Esophagus muscularis mucosa (tissue), 4 donors: ENCODE data around the gene HLA-DQA1.

ENCODE experiments used
- EP300 ChIP-seq: sonication (generic); formaldehyde crosslinking; IDR thresholded peaks from one replicate; pipeline ENCODE4 v1.6.1; 2017; ENCODE audit warnings: antibody characterized with exemption
- POLR2A ChIP-seq: fragments of 450-650 bp; IDR thresholded peaks from one replicate; pipeline ENCODE4 v1.6.1; 2017; ENCODE audit warnings: antibody characterized with exemption, moderate library complexity, mild to moderate bottlenecking, low read depth
- POLR2AphosphoS5 ChIP-seq, 2 donors: sonication (generic); formaldehyde crosslinking; IDR thresholded peaks; one replicate each; pipeline ENCODE4 v1.6.1; 2017; ENCODE audit warnings: antibody characterized with exemption in 2 of 2
- TF ChIP-seq, protein P1 (sequence below), 3 experiments: fragments of 200-600 bp in 2 of 3; fragments of 450-650 bp in 1 of 3; sonication (generic) in 2 of 3; IDR thresholded peaks; one replicate each; pipeline ENCODE4 v1.5.1; 2017 to 2019; ENCODE audit warnings: antibody characterized with exemption in 3 of 3, mild to moderate bottlenecking in 2 of 3, moderate library complexity in 1 of 3

DNA sequence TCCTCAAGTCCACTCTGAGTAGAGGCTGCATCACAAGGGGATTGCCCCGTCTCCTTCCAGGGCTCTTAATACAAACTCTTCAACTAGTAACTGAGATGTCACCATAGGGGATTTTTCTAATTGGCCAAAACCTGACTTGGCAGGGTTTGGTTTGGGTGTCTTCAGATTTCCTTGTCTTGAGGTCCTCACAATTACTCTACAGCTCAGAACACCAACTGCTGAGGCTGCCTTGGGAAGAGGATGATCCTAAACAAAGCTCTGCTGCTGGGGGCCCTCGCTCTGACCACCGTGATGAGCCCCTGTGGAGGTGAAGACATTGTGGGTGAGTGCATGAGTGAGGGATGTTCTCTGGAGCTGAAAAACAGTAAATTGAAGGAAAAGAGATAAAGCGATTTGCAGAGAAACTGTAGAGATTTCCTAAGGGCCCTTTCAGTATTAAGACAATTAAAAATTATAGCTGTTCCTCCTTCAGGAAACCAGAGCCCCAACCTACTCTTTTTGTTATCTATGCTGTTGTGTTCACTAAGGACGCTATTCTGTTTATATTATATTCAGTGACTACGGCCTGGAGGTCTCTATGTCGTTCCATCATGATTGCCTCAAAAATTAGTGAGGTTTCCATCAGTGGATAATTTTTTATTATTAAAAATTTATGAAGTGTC lies at the start of gene HLA-DQA1:
- TF ChIP-seq, protein P1, sequence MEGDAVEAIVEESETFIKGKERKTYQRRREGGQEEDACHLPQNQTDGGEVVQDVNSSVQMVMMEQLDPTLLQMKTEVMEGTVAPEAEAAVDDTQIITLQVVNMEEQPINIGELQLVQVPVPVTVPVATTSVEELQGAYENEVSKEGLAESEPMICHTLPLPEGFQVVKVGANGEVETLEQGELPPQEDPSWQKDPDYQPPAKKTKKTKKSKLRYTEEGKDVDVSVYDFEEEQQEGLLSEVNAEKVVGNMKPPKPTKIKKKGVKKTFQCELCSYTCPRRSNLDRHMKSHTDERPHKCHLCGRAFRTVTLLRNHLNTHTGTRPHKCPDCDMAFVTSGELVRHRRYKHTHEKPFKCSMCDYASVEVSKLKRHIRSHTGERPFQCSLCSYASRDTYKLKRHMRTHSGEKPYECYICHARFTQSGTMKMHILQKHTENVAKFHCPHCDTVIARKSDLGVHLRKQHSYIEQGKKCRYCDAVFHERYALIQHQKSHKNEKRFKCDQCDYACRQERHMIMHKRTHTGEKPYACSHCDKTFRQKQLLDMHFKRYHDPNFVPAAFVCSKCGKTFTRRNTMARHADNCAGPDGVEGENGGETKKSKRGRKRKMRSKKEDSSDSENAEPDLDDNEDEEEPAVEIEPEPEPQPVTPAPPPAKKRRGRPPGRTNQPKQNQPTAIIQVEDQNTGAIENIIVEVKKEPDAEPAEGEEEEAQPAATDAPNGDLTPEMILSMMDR (IDR thresholded peaks at IDR 0.05): no peak
- TF ChIP-seq POLR2A: no peak
- TF ChIP-seq POLR2AphosphoS5 (IDR thresholded peaks at IDR 0.05): peak in 1 of 2 donors; percentile 5
- no peak for TF ChIP-seq EP300
